Nephron (organoid): ENCODE data around the gene INAVA.

ENCODE experiments used
- H3K27ac Mint-ChIP-seq, 3 experiments: 2 replicates each; pipeline ENCODE4 v1.8.0; 2020; ENCODE audit warnings: mixed read lengths in 3 of 3, mild to moderate bottlenecking in 2 of 3, moderate library complexity in 1 of 3
- H3K27me3 Mint-ChIP-seq: 2 replicates; pipeline ENCODE4 v1.8.0; 2021; ENCODE audit warnings: low read depth, mild to moderate bottlenecking, moderate library complexity, mixed read lengths
- H3K36me3 Mint-ChIP-seq: 2 replicates; pipeline ENCODE4 v1.8.0; 2020; ENCODE audit warnings: low read depth, mixed read lengths
- H3K4me1 Mint-ChIP-seq: 2 replicates; pipeline ENCODE4 v1.8.0; 2020; ENCODE audit warnings: mixed read lengths
- H3K4me3 Mint-ChIP-seq, 3 experiments: 2 replicates each; pipeline ENCODE4 v1.8.0; 2020; ENCODE audit warnings: mild to moderate bottlenecking in 3 of 3, mixed read lengths in 3 of 3, moderate library complexity in 2 of 3
- H3K9me3 Mint-ChIP-seq: 2 replicates; pipeline ENCODE4 v1.8.0; 2020; ENCODE audit warnings: mixed read lengths
- CTCF ChIP-seq, 3 experiments: fragments of 200-600 bp; sonication (generic); IDR thresholded peaks; one replicate each; pipeline ENCODE4 v1.5.0; 2021; ENCODE audit warnings: antibody characterized with exemption in 3 of 3; ENCODE audit not compliant: unreplicated experiment in 3 of 3

Gene INAVA

GRCh38 chr1:200899451-200899915 lies 4.8 kb downstream of the INAVA start:
- Mint-ChIP-seq H3K4me3 (peak overlapping the region in 1 of 3 experiments; percentile 42), H3K36me3 (peaks cover 46% of the 10 kb centered on the region), H3K27me3 (peaks cover 9% of the 10 kb centered on the region), H3K27ac (peak overlapping the region in 2 of 3 experiments; percentile 92 to 93), H3K9me3 (no peaks in the 10 kb centered on the region), H3K4me1 (peaks cover 38% of the 10 kb centered on the region)
- no peak for TF ChIP-seq CTCF (IDR thresholded peaks at IDR 0.05; ENCODE audit: unreplicated experiment in 3 of 3)

- Mint-ChIP-seq H3K9me3 (no peaks in the 10 kb centered on the region), H3K36me3 (peaks cover 50% of the 10 kb centered on the region), H3K27ac (peak overlapping the region in 1 of 3 experiments; percentile 93), H3K27me3 (peaks cover 9% of the 10 kb centered on the region), H3K4me3 (peak overlapping the region in 1 of 3 experiments; percentile 42), H3K4me1 (peaks cover 37% of the 10 kb centered on the region)
- no peak for TF ChIP-seq CTCF (IDR thresholded peaks at IDR 0.05; ENCODE audit: unreplicated experiment in 3 of 3)
Observed at GRCh38 chr1:200899954-200900867, 5.5 kb downstream of the INAVA start.

- Mint-ChIP-seq H3K27me3 (peaks cover 9% of the 10 kb centered on the region), H3K4me3 (no peak overlapping the region), H3K36me3 (peaks cover 53% of the 10 kb centered on the region), H3K9me3 (no peaks in the 10 kb centered on the region), H3K4me1 (peaks cover 30% of the 10 kb centered on the region), H3K27ac (no peak overlapping the region)
- no peak for TF ChIP-seq CTCF (IDR thresholded peaks at IDR 0.05; ENCODE audit: unreplicated experiment in 3 of 3)
Observed at GRCh38 chr1:200900877-200901276, 6.2 kb downstream of the INAVA start.

GRCh38 chr1:200901350-200901749 lies 6.7 kb downstream of the INAVA start:
- H3K4me3 Mint-ChIP-seq: no peak overlapping the region
- peaks cover 26% of the 10 kb centered on the region for H3K4me1 Mint-ChIP-seq
- H3K36me3 Mint-ChIP-seq: peaks cover 53% of the 10 kb centered on the region
- no peaks in the 10 kb centered on the region for H3K9me3 Mint-ChIP-seq
- no peak overlapping the region for H3K27ac Mint-ChIP-seq
- H3K27me3 Mint-ChIP-seq: peaks cover 9% of the 10 kb centered on the region
- no peak for TF ChIP-seq CTCF (IDR thresholded peaks at IDR 0.05; ENCODE audit: unreplicated experiment in 3 of 3)

GRCh38 chr1:200901796-200902444 lies 7.2 kb downstream of the INAVA start:
- TF ChIP-seq CTCF (IDR thresholded peaks at IDR 0.05; ENCODE audit: unreplicated experiment in 3 of 3): no peak
- Mint-ChIP-seq H3K27me3 (peaks cover 6% of the 10 kb centered on the region), H3K4me1 (peaks cover 21% of the 10 kb centered on the region), H3K36me3 (peaks cover 57% of the 10 kb centered on the region), H3K4me3 (no peak overlapping the region), H3K27ac (peak overlapping the region in 2 of 3 experiments; percentile 40 to 45), H3K9me3 (no peaks in the 10 kb centered on the region)
